Umbilical cord (tissue), 2 donors: ENCODE results near the gene PLCD1. TPM values are rescaled to one million over a fixed set of nuclear protein-coding genes. Genes with fewer than 3 reads are reported as not detected.

ENCODE experiments used
- DNase-seq: peaks from one replicate; pipeline ENCODE4 v3.0.0-alpha.2; 2015; ENCODE audit warnings: low spot score
- total RNA-seq: library from RNA; depleted of rRNA; stranded (reverse); fragments of >200 nt; gene quantifications from one replicate; pipeline ENCODE4 v1.2.3, GENCODE V29; 2014; ENCODE audit warnings: low replicate concordance; ENCODE audit not compliant: insufficient read depth

PLCD1 gene
- total RNA-seq, 1 donor from 2014 or later: 31.1 TPM

DNA sequence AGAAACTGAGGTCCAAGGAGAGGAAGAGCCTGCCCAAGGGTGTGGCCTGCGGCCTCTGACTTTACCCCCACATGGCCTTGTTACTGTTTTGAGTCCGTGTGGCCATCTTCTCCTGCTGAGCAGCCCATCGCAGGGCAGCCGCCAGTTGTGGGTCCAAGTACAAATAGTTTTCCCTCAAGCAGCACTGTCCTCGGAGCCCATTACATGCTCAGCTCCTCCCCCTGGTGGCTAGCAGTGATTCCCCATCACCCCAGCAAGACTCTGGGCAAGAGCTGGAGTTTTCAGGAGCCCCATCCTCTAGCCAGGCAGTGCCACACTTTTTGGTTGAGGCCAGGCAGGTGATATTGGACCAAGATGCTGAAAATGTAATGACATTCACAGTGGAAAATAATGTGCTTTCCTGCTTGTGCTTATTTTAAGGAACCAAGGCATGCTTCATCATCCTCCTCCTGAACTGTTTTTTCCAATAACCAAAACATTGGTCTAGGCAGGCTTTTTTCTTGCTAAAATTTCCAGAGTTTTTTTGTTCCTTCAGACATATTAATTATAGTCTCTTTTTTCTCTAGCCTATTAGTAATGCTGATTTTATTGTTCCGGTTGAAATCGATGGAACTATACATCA is 62.1 kb downstream of the PLCD1 start:
- DNase-seq: peak; percentile 62

DNA sequence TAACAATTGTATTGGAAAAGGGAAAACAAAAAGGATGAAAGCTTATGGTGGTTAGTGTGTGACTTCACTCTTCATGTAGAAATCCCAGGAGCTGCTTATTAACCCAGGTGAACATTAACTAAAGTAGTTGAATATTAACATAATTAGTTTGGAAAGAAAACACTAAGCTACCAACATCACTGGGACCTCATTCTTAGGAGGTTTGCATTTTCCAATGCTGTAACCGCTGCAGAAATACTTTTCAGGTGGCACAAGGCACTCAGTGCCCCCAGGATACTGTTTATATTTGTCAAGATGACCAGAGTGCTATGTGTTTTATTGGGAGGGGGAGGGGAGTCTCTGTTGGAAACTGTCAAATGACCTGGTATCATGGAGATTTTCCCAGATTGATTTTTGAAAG is 64.7 kb downstream of the PLCD1 start:
- DNase-seq: no peak

DNA sequence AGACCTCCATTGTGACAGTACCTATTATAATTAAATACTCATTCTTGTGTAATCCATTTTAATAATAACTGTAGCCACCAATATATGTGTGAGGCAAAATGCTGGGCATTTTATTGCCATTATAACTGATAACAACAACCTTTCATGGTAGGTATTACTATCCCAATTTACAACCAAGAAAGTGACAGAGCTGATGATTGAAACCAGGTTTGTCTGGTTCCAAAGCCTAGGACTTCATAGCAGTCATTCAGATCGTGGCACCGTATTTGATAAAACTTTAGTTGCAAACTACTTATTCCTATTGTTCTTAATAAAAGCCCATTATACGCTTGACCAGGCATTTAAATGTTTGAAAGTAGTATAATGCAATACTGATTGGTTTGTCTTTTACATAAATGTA is 65.3 kb downstream of the PLCD1 start:
- DNase-seq: no peak

DNA sequence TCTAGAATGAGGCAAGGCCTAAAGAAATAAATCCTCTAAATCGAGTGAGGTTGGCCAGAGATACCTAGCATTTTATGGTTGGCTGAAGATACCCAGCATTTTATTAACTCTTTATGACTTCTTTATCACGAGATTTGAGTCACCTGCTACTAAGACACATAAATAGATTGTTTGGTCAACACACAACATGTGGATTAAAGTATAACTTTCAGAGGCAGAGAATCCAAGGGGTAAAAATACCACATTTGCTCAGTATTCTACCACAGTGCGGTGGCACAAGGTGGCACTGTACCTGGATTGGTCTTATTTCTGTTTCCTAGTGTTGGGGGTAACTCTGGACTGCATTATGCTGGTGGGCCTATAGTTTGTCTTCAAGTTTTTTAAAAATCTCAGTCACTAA is 65.8 kb downstream of the PLCD1 start:
- no peak for DNase-seq

GRCh38 chr3:37963016-37963415 is 66.4 kb downstream of the PLCD1 start:
- peak; percentile 87 for DNase-seq

DNA sequence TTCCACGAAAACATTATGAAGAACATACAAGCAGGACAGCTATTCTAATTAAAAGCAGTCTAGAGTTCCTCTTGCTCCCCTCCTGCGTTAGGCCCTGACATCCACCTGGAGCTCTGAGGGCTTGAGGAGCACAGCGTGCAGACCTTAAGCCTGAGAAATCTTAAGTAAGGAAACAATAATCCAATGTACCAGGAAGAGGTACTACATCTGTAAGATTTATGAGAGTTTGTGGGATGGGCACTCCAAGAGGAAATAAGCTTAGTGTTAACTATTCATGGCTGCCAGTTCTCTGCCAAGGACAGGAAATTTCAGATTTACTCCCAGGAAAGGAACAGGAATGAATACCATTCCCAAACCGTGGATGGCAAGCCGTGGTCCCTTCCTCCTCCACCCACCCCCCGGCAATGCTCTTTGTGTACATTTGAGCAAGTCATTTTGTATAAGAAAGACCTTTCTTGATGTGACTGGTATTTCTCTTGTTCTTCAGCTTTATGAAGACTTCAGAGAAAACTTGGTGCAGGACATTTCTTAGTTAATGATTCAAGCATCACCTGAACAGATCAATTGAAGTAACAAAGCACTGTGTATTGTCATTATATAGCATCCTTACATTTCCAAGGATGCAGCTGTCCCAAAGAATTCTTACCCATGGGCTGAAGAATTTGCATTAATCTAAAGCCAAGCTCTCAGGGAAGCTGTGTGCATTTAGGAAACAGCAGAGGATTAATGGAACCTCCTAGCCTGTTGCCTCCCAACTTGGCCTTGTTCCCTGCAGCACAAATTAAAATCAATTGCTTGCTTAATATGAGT is 67.6 kb downstream of the PLCD1 start:
- DNase-seq: peak; percentile 54

DNA sequence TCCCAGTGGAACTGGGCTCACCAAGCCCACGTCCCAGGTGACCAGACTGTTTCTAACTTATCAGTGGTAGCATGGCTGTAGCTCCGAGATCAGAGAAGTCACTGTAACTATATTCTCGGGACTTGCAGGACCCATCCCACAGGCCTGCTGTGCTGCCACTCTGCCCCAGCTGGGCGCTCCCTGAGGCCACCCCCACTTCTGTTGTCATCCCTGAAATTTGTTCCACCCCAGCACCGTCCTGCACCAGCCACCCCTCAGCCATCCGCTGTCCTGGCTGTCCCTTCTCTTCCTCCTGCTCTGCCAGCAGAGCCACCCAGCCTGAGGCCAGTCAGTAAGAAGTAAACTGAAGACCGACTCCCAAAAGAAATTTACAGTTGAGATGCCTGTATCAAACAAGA is 71.9 kb downstream of the PLCD1 start:
- DNase-seq: no peak

Other genes starting within 250 kb of the PLCD1 start
- gene CTDSPL, start 167.8 kb downstream of the PLCD1 start, total RNA-seq: 33.9 TPM
- 19.5 TPM for gene VILL, start 38.9 kb downstream of the PLCD1 start, total RNA-seq
- gene DLEC1, start 9.6 kb upstream of the PLCD1 start, total RNA-seq: 0.24 TPM
- gene ACAA1, start 107.5 kb upstream of the PLCD1 start, total RNA-seq: 24.6 TPM
- 16.4 TPM for gene MYD88, start 109.0 kb upstream of the PLCD1 start, total RNA-seq
- gene OXSR1, start 135.9 kb upstream of the PLCD1 start, total RNA-seq: 56.6 TPM
- 0.48 TPM for gene SLC22A13, start 236.2 kb upstream of the PLCD1 start, total RNA-seq